Measurements from ENCODE around the gene ACRV1. TPM values are rescaled to one million over a fixed set of nuclear protein-coding genes. Genes with fewer than 3 reads are reported as not detected.

ACRV1 gene
- total RNA-seq, 1 donor from 2014 or later, result not detected

DNA sequence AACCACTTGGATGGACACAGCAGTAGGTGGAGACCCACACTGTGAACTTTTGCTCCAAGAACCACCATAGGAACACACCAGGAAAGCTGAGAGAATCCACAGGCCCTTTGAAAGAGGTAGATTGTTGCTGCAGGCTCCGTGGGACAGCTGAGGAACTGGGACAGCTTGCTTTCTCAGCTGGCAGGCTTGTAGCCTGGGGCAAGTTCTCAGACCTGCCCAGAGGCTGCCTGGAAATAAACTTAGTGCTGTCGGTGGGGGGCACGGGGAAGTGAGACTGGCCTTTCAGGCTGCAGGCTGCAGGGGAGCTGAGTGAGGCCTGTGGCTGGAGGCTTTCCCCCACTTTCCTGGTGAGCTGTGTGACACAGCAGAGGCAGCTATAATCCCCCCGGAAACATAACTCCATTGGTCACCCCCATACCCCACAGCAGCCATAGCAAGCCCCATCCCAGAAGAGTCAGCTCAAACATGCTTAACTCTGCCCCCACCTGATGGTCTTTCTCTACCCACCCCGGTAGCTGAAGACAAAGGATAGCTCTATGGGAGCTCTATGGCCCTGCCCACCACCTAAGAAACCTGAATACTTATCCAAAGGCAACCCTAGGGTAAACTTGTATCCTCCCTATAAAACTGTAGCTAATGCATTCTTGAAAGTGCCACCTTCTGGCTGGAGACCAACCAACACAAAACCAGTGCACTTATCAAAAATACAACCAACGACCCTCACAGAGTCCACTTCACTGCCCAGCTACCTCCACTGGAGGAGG is 21.4 kb upstream of the ACRV1 start:
- peaks cover 4% of the 10 kb centered on the region for H3K36me3 Mint-ChIP-seq (ENCODE audit: low read depth, unreplicated experiment)
- H3K9me3 Mint-ChIP-seq (ENCODE audit: unreplicated experiment), result no peaks in the 10 kb centered on the region
- H3K4me1 Mint-ChIP-seq (ENCODE audit: unreplicated experiment), result no peaks in the 10 kb centered on the region
- no peak overlapping the region for H3K27ac Mint-ChIP-seq (ENCODE audit: unreplicated experiment)
- no peak overlapping the region for H3K4me3 Mint-ChIP-seq (ENCODE audit: unreplicated experiment)
- H3K27me3 Mint-ChIP-seq (ENCODE audit: unreplicated experiment), result no peaks in the 10 kb centered on the region
- no peak for DNase-seq (ENCODE audit: low spot score)
- TF ChIP-seq, protein P1, sequence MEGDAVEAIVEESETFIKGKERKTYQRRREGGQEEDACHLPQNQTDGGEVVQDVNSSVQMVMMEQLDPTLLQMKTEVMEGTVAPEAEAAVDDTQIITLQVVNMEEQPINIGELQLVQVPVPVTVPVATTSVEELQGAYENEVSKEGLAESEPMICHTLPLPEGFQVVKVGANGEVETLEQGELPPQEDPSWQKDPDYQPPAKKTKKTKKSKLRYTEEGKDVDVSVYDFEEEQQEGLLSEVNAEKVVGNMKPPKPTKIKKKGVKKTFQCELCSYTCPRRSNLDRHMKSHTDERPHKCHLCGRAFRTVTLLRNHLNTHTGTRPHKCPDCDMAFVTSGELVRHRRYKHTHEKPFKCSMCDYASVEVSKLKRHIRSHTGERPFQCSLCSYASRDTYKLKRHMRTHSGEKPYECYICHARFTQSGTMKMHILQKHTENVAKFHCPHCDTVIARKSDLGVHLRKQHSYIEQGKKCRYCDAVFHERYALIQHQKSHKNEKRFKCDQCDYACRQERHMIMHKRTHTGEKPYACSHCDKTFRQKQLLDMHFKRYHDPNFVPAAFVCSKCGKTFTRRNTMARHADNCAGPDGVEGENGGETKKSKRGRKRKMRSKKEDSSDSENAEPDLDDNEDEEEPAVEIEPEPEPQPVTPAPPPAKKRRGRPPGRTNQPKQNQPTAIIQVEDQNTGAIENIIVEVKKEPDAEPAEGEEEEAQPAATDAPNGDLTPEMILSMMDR (IDR thresholded peaks at IDR 0.05; ENCODE audit: unreplicated experiment), result no peak

DNA sequence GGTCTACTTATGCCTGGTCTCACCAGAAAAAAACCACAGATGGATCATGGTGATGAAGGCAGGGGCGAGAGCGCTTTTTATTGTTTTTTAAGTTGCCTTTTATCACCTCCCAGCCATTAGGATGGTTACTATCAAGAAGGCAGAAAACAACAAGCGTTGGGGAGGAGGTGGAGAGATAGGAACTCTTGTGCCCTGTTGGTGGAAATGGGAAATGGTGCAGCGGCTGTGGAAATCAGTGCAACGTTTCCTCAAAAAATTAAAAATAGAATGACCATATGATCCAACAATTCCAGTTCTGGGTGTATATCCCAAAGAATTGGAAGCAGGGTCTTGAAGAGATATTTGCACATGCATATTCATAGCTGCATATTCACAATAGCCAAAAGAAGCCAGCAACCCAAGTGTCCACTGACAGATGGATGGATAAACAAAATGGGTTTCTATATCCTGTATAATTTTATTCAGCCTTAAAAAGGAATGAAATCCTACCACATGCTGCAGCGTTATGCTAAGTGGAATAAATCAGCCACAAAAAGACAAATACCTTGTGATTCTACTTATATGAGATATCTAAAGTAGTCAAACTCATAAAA is 20.5 kb upstream of the ACRV1 start:
- Mint-ChIP-seq H3K36me3 (ENCODE audit: low read depth, unreplicated experiment) (peaks cover 4% of the 10 kb centered on the region), H3K4me3 (ENCODE audit: unreplicated experiment) (no peak overlapping the region), H3K27me3 (ENCODE audit: unreplicated experiment) (no peaks in the 10 kb centered on the region), H3K27ac (ENCODE audit: unreplicated experiment) (no peak overlapping the region), H3K4me1 (ENCODE audit: unreplicated experiment) (no peaks in the 10 kb centered on the region), H3K9me3 (ENCODE audit: unreplicated experiment) (no peaks in the 10 kb centered on the region)
- TF ChIP-seq, protein P1 (IDR thresholded peaks at IDR 0.05; ENCODE audit: unreplicated experiment), result no peak
- no peak for DNase-seq (ENCODE audit: low spot score)

DNA sequence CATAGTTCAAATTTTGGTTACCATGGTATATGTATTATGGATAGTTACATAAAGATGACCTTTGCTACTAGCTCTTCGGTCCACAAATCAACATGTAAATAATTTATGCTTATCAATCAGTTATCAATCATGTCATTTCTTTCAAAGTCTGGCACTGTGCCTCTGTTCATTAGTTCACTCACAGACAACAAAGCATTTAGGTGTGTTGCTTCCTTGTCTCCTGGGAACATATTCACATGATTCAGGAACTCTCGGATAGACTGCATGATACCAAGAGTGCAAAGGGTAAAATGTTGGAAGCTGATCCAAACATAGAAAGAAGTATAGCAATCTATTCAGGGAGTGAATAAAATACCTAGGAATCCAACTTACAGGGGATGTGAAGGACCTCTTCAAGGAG is 14.3 kb upstream of the ACRV1 start:
- Mint-ChIP-seq H3K27ac (ENCODE audit: unreplicated experiment) (no peak overlapping the region), H3K4me1 (ENCODE audit: unreplicated experiment) (no peaks in the 10 kb centered on the region), H3K36me3 (ENCODE audit: low read depth, unreplicated experiment) (no peaks in the 10 kb centered on the region), H3K9me3 (ENCODE audit: unreplicated experiment) (no peaks in the 10 kb centered on the region), H3K4me3 (ENCODE audit: unreplicated experiment) (no peak overlapping the region), H3K27me3 (ENCODE audit: unreplicated experiment) (peaks cover 2% of the 10 kb centered on the region)
- TF ChIP-seq, protein P1 (IDR thresholded peaks at IDR 0.05; ENCODE audit: unreplicated experiment), result no peak
- no peak for DNase-seq (ENCODE audit: low spot score)

DNA sequence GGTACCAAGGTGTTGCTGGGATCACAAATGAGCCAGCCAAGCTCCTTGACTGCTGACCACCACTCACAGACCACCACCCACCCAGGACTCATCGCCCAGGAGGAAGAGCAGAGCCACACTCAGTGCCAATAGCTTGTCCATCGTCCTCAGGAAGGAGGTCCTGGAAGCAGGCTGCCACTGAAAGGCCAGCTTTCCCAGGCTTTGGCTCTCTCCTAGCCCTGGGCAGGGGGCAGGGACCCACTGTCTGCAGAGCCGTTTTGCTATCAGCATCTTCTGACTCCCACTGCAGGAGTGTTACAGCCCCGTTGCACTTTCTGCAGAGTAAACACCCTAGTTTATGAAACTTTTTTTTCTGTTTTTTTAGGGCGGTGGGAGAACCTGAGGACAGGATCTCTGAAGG is 12.2 kb upstream of the ACRV1 start:
- Mint-ChIP-seq H3K27me3 (ENCODE audit: unreplicated experiment) (peaks cover 2% of the 10 kb centered on the region), H3K4me1 (ENCODE audit: unreplicated experiment) (no peaks in the 10 kb centered on the region), H3K9me3 (ENCODE audit: unreplicated experiment) (no peaks in the 10 kb centered on the region), H3K36me3 (ENCODE audit: low read depth, unreplicated experiment) (no peaks in the 10 kb centered on the region), H3K27ac (ENCODE audit: unreplicated experiment) (no peak overlapping the region), H3K4me3 (ENCODE audit: unreplicated experiment) (no peak overlapping the region)
- no peak for DNase-seq (ENCODE audit: low spot score)
- TF ChIP-seq, protein P1 (IDR thresholded peaks at IDR 0.05; ENCODE audit: unreplicated experiment), result no peak

DNA sequence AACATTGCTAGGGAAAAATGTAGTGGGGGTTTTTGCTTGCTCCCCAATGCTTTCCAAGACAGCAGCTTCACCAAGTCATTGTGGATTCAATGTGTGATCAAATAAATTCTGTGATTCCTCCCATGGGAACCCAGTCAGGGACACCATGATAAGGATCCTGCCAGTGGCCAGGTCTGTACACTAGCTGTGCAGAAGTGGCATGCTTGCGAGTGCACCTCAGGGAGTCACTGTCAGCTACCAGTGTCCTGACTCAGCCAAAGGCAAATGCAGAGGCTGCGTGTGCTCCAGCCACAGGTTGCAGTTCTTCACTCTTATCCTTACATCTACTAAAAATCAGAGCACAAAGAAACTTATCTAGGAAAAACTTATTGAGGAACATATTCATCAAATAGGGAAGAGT is 9.4 kb upstream of the ACRV1 start:
- TF ChIP-seq, protein P1 (IDR thresholded peaks at IDR 0.05; ENCODE audit: unreplicated experiment), result no peak
- Mint-ChIP-seq H3K4me3 (ENCODE audit: unreplicated experiment) (no peak overlapping the region), H3K27me3 (ENCODE audit: unreplicated experiment) (peaks cover 2% of the 10 kb centered on the region), H3K4me1 (ENCODE audit: unreplicated experiment) (no peaks in the 10 kb centered on the region), H3K27ac (ENCODE audit: unreplicated experiment) (no peak overlapping the region), H3K36me3 (ENCODE audit: low read depth, unreplicated experiment) (peaks cover 8% of the 10 kb centered on the region), H3K9me3 (ENCODE audit: unreplicated experiment) (peaks cover 4% of the 10 kb centered on the region)
- no peak for DNase-seq (ENCODE audit: low spot score)

All from endothelial cell (in vitro differentiated cells).